HepG2 (cell line): ENCODE measurements around the gene PEX14. TPM values are rescaled to one million over a fixed set of nuclear protein-coding genes. Genes with fewer than 3 reads are reported as not detected.

Experiments
- ARNTL ChIP-seq: sonication (generic); formaldehyde crosslinking; IDR thresholded peaks from 2 replicates; pipeline ENCODE4 v1.4.0; 2020; ENCODE audit warnings: mild to moderate bottlenecking, missing genetic modification reagents
- BCL3 ChIP-seq: sonication (generic); formaldehyde crosslinking; IDR thresholded peaks from 2 replicates; pipeline ENCODE4 v1.5.1; 2020; ENCODE audit warnings: mild to moderate bottlenecking, missing genetic modification reagents, moderate library complexity
- CREBL2 ChIP-seq: sonication (generic); formaldehyde crosslinking; IDR thresholded peaks from 2 replicates; pipeline ENCODE4 v1.8.1; 2023; ENCODE audit warnings: missing genetic modification reagents, mild to moderate bottlenecking, borderline replicate concordance
- HCFC1 ChIP-seq: fragments of 150-350 bp; IDR thresholded peaks from 2 replicates; pipeline ENCODE4 v1.6.1; 2014; ENCODE audit warnings: low read depth, low read length
- HNRNPLL ChIP-seq: fragments of 200-400 bp; formaldehyde crosslinking; IDR thresholded peaks from 2 replicates; pipeline ENCODE4 v1.6.1; 2017; ENCODE audit warnings: mild to moderate bottlenecking, low read depth, low read length; ENCODE audit not compliant: poor library complexity, severe bottlenecking
- KLF11 ChIP-seq: IDR thresholded peaks from 2 replicates; pipeline ENCODE4 v1.6.1; 2016; ENCODE audit warnings: missing compliant biosample characterization
- MBNL3 ChIP-seq: fragments of 250-450 bp; sonication (Bioruptor Pico); conservative IDR thresholded peaks from 2 replicates; pipeline ENCODE4 v1.8.0; 2022; ENCODE audit warnings: mild to moderate bottlenecking, inconsistent platforms
- POGK ChIP-seq: sonication (generic); formaldehyde crosslinking; conservative IDR thresholded peaks from 2 replicates; pipeline ENCODE4 v1.8.0; 2022; ENCODE audit warnings: mild to moderate bottlenecking, moderate library complexity, missing genetic modification reagents
- REL ChIP-seq: sonication (generic); formaldehyde crosslinking; conservative IDR thresholded peaks from 2 replicates; pipeline ENCODE4 v1.8.0; 2022; ENCODE audit warnings: mild to moderate bottlenecking, missing genetic modification reagents, moderate library complexity
- THRA ChIP-seq: sonication (generic); formaldehyde crosslinking; IDR thresholded peaks from 2 replicates; pipeline ENCODE4 v1.4.0; 2020; ENCODE audit warnings: missing genetic modification reagents, borderline replicate concordance
- TRAFD1 ChIP-seq: sonication (generic); formaldehyde crosslinking; IDR thresholded peaks from 2 replicates; pipeline ENCODE4 v1.5.1; 2020; ENCODE audit warnings: missing genetic modification reagents, mild to moderate bottlenecking, borderline replicate concordance
- UBTF ChIP-seq: sonication (generic); formaldehyde crosslinking; IDR thresholded peaks from 2 replicates; pipeline ENCODE4 v1.4.0; 2020; ENCODE audit warnings: mild to moderate bottlenecking, missing genetic modification reagents
- YEATS4 ChIP-seq: sonication (generic); formaldehyde crosslinking; IDR thresholded peaks from 2 replicates; pipeline ENCODE4 v1.4.0; 2020; ENCODE audit warnings: missing genetic modification reagents, borderline replicate concordance
- ZNF160 ChIP-seq: sonication (generic); formaldehyde crosslinking; IDR thresholded peaks from 2 replicates; pipeline ENCODE4 v1.8.0; 2022; ENCODE audit warnings: mild to moderate bottlenecking, inconsistent platforms, missing genetic modification reagents
- ZNF280B ChIP-seq: sonication (generic); formaldehyde crosslinking; IDR thresholded peaks from 2 replicates; pipeline ENCODE4 v1.5.0; 2020; ENCODE audit warnings: missing genetic modification reagents, mild to moderate bottlenecking, borderline replicate concordance
- ZNF317 ChIP-seq: sonication (generic); formaldehyde crosslinking; IDR thresholded peaks from 2 replicates; pipeline ENCODE4 v1.5.0; 2020; ENCODE audit warnings: mild to moderate bottlenecking, missing genetic modification reagents
- polyA plus RNA-seq, 8 experiments: library from polyadenylated mRNA; depleted of rRNA in 3 of 8; stranded (reverse) in 7 of 8; unstranded in 1 of 8; fragments of >200 nt; fragmentation: Illumina TruSeq in 4 of 8; extraction: Trizol in 4 of 8; gene quantifications; 2 replicates each; pipeline versions ENCODE4 v1.2.1 to v1.2.3, GENCODE V29; 2011 to 2016; ENCODE audit warnings: low read depth in 4 of 8, missing spikeins in 1 of 8, mixed read lengths in 1 of 8; ENCODE audit not compliant: insufficient read depth in 1 of 8
- total RNA-seq, 5 experiments: library from RNA; depleted of rRNA; stranded (reverse); fragments of >200 nt; fragmentation: Illumina TruSeq; extraction: Trizol; gene quantifications; 2 replicates each; pipeline ENCODE4 v1.2.3, GENCODE V29; 2016; ENCODE audit warnings: low read depth in 1 of 5

PEX14 gene
- total and polyA plus RNA-seq, 2 of the 13 experiments (the other 11 are each of a cell fraction or from before 2014, with no cell fraction given): 6.5 to 9.9 TPM

- TF ChIP-seq UBTF: peak; percentile 86
- TF ChIP-seq MBNL3 (CRISPR knock-in tag): no peak
- peak; percentile 99 for TF ChIP-seq HCFC1
- TF ChIP-seq HNRNPLL: peak; percentile 56
- TF ChIP-seq TRAFD1 (CRISPR knock-in tag): peak; percentile 51; the same call in 1 of the 2 replicates
- TF ChIP-seq REL (CRISPR knock-in tag): no peak
- TF ChIP-seq KLF11: 0 out of 2 replicates have a peak, but pooled peaks have one; percentile 44
- peak; percentile 85 for TF ChIP-seq ZNF317 (CRISPR knock-in tag)
- TF ChIP-seq ZNF280B (CRISPR knock-in tag): peak; percentile 57; the same call in 1 of the 2 replicates
- peak; percentile 85 for TF ChIP-seq POGK
- TF ChIP-seq ZNF160 (CRISPR knock-in tag): no peak
- peak; percentile 53; the same call in 1 of the 2 replicates for TF ChIP-seq YEATS4 (CRISPR knock-in tag)
- peak; percentile 75 for TF ChIP-seq THRA (CRISPR knock-in tag)
- peak; percentile 59 for TF ChIP-seq BCL3 (CRISPR knock-in tag)
- TF ChIP-seq CREBL2: no peak
- TF ChIP-seq ARNTL (CRISPR knock-in tag): peak; percentile 98
These were observed 2.3 kb upstream of the PEX14 start, which contains the start of gene DFFA (continued) for GRCh38 chr1:10472220-10473144.
